ENCODE data around the gene SELENOI.

The SELENOI gene

GRCh38 chr2:26412091-26412673 lies 66.2 kb downstream of the SELENOI start:
- peak; percentile 0 for DNase-seq (ENCODE audit: low spot score)

DNA sequence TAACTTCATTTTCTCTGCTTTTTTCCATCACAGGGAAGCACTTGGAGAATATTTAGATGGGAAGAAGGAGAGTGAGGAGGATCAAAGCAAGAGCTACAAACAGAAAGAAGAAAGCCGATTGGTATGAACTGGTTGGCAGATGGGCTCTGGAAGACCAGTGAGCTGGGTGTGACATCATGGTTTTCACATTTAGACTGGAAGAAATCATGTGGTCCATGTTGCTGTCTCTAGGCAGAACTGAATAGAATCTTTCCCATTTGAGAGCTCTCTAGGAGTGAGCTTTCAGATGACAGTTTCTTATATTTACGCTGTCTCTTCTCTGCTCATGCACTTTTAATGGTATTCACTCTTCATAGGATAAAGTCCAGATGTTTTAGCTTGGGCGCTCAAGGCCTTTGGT lies 68.4 kb downstream of the SELENOI start:
- DNase-seq (ENCODE audit: low spot score) = no peak

GRCh38 chr2:26421961-26422360 lies 76.0 kb downstream of the SELENOI start:
- DNase-seq (ENCODE audit: low spot score) = no peak

DNA sequence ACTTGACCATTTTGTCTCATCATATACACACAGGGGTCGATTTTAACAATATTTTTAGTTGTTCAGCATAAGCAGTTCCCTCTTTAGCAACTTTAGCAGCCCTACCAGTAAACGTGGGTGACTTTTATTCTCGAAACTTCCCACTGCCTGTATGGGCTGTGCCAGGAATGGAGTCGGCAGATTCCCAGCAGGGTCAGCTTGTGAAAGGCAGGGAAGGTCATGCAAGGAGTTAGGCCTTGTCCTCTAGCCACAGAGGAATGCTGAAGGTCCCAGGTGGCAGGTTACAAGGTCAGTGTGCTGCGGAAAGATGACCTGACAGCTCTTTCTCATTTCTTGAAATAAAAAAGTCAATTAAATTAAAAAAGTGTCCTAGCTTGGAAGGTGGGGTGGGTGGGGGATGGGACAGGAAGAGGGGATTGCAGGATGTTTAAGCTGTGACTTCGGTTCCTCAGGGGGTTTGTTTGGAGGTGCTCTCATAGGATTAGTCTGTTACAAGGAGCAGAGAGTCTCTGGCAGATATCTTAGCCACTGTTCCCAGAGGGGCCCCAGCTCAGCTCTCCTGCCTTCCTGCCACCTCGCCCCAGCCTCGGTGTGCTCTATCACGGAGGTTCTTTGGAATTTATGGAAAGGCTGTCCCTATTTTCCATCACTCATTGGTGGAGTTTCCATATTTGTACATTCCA lies 77.1 kb downstream of the SELENOI start:
- no peak for DNase-seq (ENCODE audit: low spot score)

DNA sequence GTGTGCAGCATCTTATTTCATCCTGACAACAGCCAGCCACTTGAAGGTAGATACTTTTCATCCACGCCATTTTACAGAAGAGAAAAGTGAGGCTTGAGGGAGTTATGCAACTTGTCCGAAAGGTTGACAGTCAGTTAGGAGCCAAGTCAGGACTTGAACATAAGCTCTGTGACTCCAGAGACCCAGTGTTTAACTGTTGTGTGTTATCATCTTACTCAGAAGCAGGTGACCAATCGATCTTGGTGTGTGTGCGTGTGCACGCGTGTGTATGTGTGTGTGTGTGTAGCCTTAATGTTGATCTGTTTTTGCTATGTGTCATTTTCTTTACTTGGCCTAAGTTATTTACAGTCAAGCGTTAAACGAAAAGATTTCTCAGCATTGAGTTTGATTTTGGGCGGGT lies 77.8 kb downstream of the SELENOI start:
- no peak for DNase-seq (ENCODE audit: low spot score)

GRCh38 chr2:26424221-26424620 lies 78.3 kb downstream of the SELENOI start:
- DNase-seq (ENCODE audit: low spot score) = no peak

DNA sequence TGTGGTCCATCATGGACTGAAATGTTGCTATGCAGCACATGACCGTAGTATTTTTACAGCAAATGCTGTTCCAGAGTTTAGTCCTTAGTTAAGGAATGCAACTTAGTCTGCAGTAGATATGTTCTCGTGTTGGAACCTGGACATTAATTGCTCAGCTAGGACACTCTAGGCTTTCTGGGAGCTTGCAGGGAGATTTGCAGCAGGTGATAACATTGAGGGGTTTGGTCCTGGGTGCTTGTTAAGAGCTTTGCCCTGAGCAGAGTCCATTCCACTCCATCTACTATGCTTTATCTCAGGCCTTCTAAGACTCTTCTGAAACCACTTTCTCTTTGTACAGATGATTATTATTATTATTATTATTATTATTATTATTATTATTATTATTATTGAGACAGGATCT lies 82.9 kb downstream of the SELENOI start:
- DNase-seq (ENCODE audit: low spot score) = no peak

DNA sequence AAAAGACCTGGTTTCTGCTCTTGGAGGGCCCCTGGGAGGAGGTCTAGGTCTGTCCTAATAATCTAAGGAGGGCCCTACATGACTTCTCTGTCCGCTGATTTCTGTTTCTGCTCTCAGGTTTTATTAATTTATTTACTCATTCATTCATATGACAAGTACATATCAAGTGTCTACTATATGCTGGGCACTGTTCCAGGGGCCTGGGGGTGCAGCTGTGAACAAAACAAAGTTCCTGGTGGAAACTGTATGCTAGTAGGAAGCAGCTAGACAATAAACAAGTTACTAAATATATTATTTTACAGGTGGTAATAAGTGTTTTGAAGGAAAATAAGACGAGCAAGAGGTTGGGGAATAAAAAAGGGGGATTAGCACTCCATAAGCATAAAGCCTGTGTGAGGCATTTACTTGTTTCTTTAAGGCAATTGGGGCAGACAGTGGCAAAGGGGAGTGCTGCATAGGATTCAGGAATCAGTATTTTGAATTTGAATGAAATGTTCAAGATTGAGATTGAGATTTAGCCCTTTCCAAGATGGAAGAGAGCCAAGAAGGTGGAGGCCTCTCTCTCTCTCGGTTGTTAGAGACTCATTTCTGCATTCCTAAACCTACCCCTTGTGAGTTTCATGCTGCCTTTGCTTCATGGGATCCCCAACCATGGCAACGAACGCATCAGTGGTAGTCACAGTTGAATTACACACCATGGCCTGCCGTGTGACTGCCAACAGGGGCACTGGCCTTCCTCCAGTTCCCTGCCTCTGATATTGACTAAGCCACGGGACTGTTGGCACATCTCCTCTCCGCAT lies 84.0 kb downstream of the SELENOI start:
- no peak for DNase-seq (ENCODE audit: low spot score)

DNA sequence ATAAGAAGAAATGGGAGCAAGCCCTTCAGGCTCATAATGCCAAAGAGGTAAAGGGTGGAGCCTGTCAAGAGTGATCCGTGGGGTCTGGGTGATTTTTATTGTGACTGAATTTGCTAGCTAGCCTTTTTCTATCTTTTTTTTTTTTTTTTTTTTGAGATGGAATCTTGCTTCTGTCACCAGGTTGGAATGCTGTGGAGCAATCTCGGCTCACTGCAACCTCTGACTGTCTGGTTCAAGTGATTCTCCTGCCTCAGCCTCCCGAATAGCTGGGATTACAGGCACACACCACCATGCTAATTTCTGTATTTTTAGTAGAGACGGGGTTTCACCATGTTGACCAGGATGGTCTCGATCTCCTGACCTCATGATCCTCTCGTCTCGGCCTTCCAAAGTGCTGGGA lies 84.9 kb downstream of the SELENOI start:
- no peak for DNase-seq (ENCODE audit: low spot score)

- no peak for DNase-seq (ENCODE audit: low spot score)
Measured at GRCh38 chr2:26432363-26432762, 86.4 kb downstream of the SELENOI start.

GRCh38 chr2:26432859-26433258 lies 86.9 kb downstream of the SELENOI start:
- DNase-seq (ENCODE audit: low spot score) = no peak

DNA sequence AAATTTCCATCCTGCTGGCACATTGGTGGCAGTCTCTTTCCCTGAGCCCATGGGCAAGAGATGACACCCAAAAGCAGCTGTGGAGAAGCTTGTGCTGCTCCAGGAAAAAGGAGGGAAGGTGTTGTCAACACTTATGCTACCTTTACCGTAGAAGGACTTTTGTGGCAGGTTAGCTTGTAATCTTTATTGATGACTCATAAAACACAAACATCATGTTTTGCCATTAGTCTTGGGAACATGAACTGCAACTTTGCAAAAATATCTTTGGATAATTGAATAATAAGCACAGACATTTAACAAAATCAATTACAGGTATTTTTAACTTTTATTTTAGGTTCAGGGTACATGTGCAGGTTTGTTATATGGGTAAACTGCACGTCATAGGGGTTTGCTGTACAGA lies 89.2 kb downstream of the SELENOI start:
- DNase-seq (ENCODE audit: low spot score) = no peak

- DNase-seq (ENCODE audit: low spot score) = no peak
Measured at GRCh38 chr2:26438526-26438925, 92.6 kb downstream of the SELENOI start.

GRCh38 chr2:26438926-26439325 lies 93.0 kb downstream of the SELENOI start:
- DNase-seq (ENCODE audit: low spot score) = no peak

DNA sequence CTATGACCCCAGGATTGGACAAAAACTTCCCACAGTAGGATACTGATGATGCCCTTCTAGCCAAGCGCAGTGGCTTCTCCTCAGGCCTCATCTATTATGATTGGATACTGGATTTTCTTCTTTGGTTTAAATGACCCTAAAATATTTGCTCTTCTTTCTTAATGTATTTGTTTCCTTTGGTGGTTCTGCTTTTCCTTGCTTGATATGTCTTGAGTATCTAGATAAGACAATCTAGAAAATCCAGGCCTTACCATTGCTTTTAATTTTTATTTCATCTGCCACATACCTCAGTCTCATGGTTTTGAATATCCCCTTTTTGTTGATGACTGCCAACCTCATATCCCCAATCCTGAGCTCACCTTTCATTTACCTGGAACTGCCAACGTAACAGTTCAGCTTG lies 96.4 kb downstream of the SELENOI start:
- no peak for DNase-seq (ENCODE audit: low spot score)

- DNase-seq (ENCODE audit: low spot score) = no peak
Measured at GRCh38 chr2:26442707-26443106, 96.8 kb downstream of the SELENOI start.

DNA sequence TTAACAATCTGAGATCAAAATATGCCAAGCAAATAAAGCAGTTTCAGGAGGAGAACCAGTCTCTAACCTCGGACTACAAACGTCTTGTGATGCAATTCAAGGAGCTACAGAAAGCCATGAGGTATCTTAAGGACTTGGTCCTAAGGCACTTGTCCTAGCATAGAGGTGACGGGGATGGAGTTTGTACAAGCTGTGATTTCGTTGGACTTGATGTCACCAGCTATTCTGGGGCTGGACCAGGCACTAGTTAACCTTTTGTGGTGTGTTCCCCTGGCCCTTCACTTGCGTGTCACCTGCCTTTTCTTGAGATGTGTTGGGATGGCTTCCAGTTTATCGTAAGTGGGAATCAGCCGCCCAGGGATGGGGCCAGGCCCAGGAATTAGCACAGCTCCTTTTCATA lies 98.3 kb downstream of the SELENOI start:
- no peak for DNase-seq (ENCODE audit: low spot score)

All from CD4-positive, alpha-beta T cell treated with Interleukin-2 at 100 ng/mL for 4 hours (primary cell).